ENCODE measurements around the gene ATP23.

- TF ChIP-seq TCF3 (IDR thresholded peaks at IDR 0.05; ENCODE audit: borderline replicate concordance, insufficient read depth, low read depth, low read length) (no peak), CTCF (IDR thresholded peaks at IDR 0.05 in 2 of 3, conservative IDR thresholded peaks at IDR 0.05 in 1 of 3; ENCODE audit: control insufficient read depth in 2 of 3, extremely low read depth in 1 of 3, insufficient read depth in 1 of 3, low read depth in 3 of 3, low read length in 3 of 3) (no peak), ATF2 (IDR thresholded peaks at IDR 0.05; ENCODE audit: low read length) (no peak), RCOR1 (conservative IDR thresholded peaks at IDR 0.05; ENCODE audit: low read depth, low read length) (no peak), MXI1 (IDR thresholded peaks at IDR 0.05; ENCODE audit: low read depth, low read length) (no peak), EZH2 (IDR thresholded peaks at IDR 0.05; ENCODE audit: borderline replicate concordance, control insufficient read depth, low read depth, low read length) (no peak), ZNF217 (IDR thresholded peaks at IDR 0.05) (no peak), TAF1 (IDR thresholded peaks at IDR 0.05; ENCODE audit: borderline replicate concordance, low read depth, low read length) (no peak), MTA3 (IDR thresholded peaks at IDR 0.05; ENCODE audit: borderline replicate concordance, low read length) (no peak), SREBF1 (IDR thresholded peaks at IDR 0.05; ENCODE audit: low read length) (no peak), MLLT1 (IDR thresholded peaks at IDR 0.05) (no peak), HDAC2 (IDR thresholded peaks at IDR 0.05) (no peak), PAX5 (IDR thresholded peaks at IDR 0.05; ENCODE audit: borderline replicate concordance, low read depth, low read length) (no peak)
These were observed 32.9 kb upstream of the ATP23 start for GRCh38 chr12:57908511-57908910.
